Hepatocyte (in vitro differentiated cells): ENCODE data around the gene KCNJ8.

Source experiments
- EZH2 ChIP-seq: fragments of 200-600 bp; sonication (generic); IDR thresholded peaks from 2 replicates; pipeline ENCODE4 v1.6.1; 2016; ENCODE audit warnings: antibody characterized with exemption, mild to moderate bottlenecking, borderline replicate concordance
- EZH2phosphoT487 ChIP-seq: fragments of 200-600 bp; sonication (generic); IDR thresholded peaks from one replicate; pipeline ENCODE4 v1.6.1; 2018; ENCODE audit warnings: antibody characterized with exemption, mild to moderate bottlenecking, low read depth, moderate library complexity; ENCODE audit not compliant: unreplicated experiment, severe bottlenecking
- TF ChIP-seq, protein P1 (sequence below): fragments of 200-600 bp; sonication (generic); IDR thresholded peaks from 2 replicates; pipeline ENCODE4 v1.5.1; 2016; ENCODE audit warnings: antibody characterized with exemption, mild to moderate bottlenecking; ENCODE audit not compliant: poor library complexity

DNA sequence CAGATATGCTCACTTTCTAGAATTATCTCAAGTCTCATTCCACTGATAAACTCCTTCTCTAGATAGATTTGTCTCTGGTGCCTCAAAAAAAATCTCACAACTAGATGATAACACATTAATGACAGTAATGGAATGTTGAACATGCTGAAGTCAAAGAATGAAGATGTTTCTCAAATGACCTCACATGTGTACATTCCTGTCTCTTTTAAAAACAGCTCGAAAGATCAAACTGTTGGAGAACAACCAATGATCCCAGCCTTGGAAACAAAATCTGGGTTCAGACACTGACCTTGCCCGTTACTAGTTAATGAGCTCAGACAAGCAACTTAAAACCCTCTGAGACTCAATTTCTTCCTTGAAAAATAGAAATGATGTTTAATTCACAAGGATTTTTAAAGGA, 44.7 kb upstream of the KCNJ8 start:
- TF ChIP-seq, protein P1, sequence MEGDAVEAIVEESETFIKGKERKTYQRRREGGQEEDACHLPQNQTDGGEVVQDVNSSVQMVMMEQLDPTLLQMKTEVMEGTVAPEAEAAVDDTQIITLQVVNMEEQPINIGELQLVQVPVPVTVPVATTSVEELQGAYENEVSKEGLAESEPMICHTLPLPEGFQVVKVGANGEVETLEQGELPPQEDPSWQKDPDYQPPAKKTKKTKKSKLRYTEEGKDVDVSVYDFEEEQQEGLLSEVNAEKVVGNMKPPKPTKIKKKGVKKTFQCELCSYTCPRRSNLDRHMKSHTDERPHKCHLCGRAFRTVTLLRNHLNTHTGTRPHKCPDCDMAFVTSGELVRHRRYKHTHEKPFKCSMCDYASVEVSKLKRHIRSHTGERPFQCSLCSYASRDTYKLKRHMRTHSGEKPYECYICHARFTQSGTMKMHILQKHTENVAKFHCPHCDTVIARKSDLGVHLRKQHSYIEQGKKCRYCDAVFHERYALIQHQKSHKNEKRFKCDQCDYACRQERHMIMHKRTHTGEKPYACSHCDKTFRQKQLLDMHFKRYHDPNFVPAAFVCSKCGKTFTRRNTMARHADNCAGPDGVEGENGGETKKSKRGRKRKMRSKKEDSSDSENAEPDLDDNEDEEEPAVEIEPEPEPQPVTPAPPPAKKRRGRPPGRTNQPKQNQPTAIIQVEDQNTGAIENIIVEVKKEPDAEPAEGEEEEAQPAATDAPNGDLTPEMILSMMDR, result no peak
- TF ChIP-seq EZH2 (no peak), EZH2phosphoT487 (no peak)
